Body of pancreas (tissue), 4 donors: ENCODE data around the gene PAN3.

Experiments
- CTCF ChIP-seq, 7 experiments: fragments of 450-650 bp in 4 of 7; fragments of 200-600 bp in 3 of 7; sonication (generic) in 3 of 7; IDR thresholded peaks; one replicate each; pipeline ENCODE4 v1.5.1; 2016 to 2019; ENCODE audit warnings: antibody characterized with exemption in 7 of 7
- POLR2A ChIP-seq, 3 donors: fragments of 450-650 bp; IDR thresholded peaks; one replicate each; pipeline ENCODE4 v1.6.1; 2016; ENCODE audit warnings: antibody characterized with exemption in 3 of 3, mild to moderate bottlenecking in 2 of 3

GRCh38 chr13:28173793-28174192 lies 35.4 kb downstream of the PAN3 start:
- no peak for TF ChIP-seq CTCF (IDR thresholded peaks at IDR 0.05)
- TF ChIP-seq POLR2A (IDR thresholded peaks at IDR 0.05), result no peak
